Measurements from ENCODE around the gene ORC6. TPM values are rescaled to one million over a fixed set of nuclear protein-coding genes. Genes with fewer than 3 reads are reported as not detected.
A peak's percentile ranks its signal among the peaks of the same experiment; 100 is the strongest.

The ORC6 gene
- polyA plus RNA-seq, 3 donors: 0.21 to 1.5 (median 0.31) TPM

- Histone ChIP-seq H3K27ac (ENCODE audit: low read depth in 1 of 2, low read length in 2 of 2) (no peak overlapping the region), H3K4me1 (ENCODE audit: control insufficient read depth in 1 of 2, insufficient read depth in 2 of 2, low read length in 2 of 2) (no peaks in the 10 kb centered on the region), H3K4me2 (replicated peaks; ENCODE audit: extremely low read depth, low read length, poor library complexity, severe bottlenecking) (no peak overlapping the region), H3K9ac (ENCODE audit: insufficient read depth, low read length, poor library complexity, severe bottlenecking) (no peak overlapping the region), H3K36me3 (replicated peaks in 1 of 2; ENCODE audit: control insufficient read depth in 1 of 2, insufficient read depth in 2 of 2, low read length in 2 of 2) (peaks cover 0 to 22% of the 10 kb centered on the region in 2 donors), H2AFZ (ENCODE audit: insufficient read depth, low read depth, low read length, poor library complexity, severe bottlenecking) (no peak overlapping the region), H4K20me1 (ENCODE audit: insufficient read depth, low read length) (no peaks in the 10 kb centered on the region), H3K9me3 (replicated peaks in 1 of 2; ENCODE audit: control insufficient read depth in 1 of 2, insufficient read depth in 1 of 2, low read length in 2 of 2) (no peaks in the 10 kb centered on the region), H3K79me2 (ENCODE audit: insufficient read depth, low read length) (no peaks in the 10 kb centered on the region), H3K4me3 (replicated peaks in 1 of 3; ENCODE audit: low read depth in 2 of 3, low read length in 3 of 3) (no peak overlapping the region), H3K27me3 (ENCODE audit: control insufficient read depth in 2 of 2, insufficient read depth in 2 of 2, low read length in 2 of 2) (no peaks in the 10 kb centered on the region)
- peaks cover 6 to 16% (median 11%) of the 10 kb centered on the region in 7 donors for H3K9me3 Mint-ChIP-seq
- peaks cover 0 to 3% (median 0%) of the 10 kb centered on the region in 3 donors for H3K27me3 Mint-ChIP-seq (ENCODE audit: low read depth in 3 of 3)
- peak overlapping the region in 1 of 7 donors; percentile 68 for H3K27ac Mint-ChIP-seq
- H3K36me3 Mint-ChIP-seq: peaks cover 17 to 25% of the 10 kb centered on the region in 2 donors
- 98% methylated on average over 17 of the region's 27 CpGs for WGBS (ENCODE audit: insufficient coverage)
- no peaks in the 10 kb centered on the region for H3K4me1 Mint-ChIP-seq
- no peak for TF ChIP-seq CTCF (IDR thresholded peaks at IDR 0.05)
- intact Hi-C loops (cut with micrococcal nuclease): no loop called here
- H3K4me3 Mint-ChIP-seq: no peak overlapping the region
- DNase-seq: no peak
Measured at GRCh38 chr16:46649588-46650253, 39.7 kb upstream of the ORC6 start.

- WGBS (ENCODE audit: insufficient coverage): 100% methylated on average over 3 of the region's 5 CpGs
- Histone ChIP-seq H3K79me2 (ENCODE audit: insufficient read depth, low read length) (no peaks in the 10 kb centered on the region), H3K36me3 (replicated peaks in 1 of 2; ENCODE audit: control insufficient read depth in 1 of 2, insufficient read depth in 2 of 2, low read length in 2 of 2) (peaks cover 0 to 22% of the 10 kb centered on the region in 2 donors), H3K4me2 (replicated peaks; ENCODE audit: extremely low read depth, low read length, poor library complexity, severe bottlenecking) (no peak overlapping the region), H4K20me1 (ENCODE audit: insufficient read depth, low read length) (no peaks in the 10 kb centered on the region), H3K9me3 (replicated peaks in 1 of 2; ENCODE audit: control insufficient read depth in 1 of 2, insufficient read depth in 1 of 2, low read length in 2 of 2) (no peaks in the 10 kb centered on the region), H2AFZ (ENCODE audit: insufficient read depth, low read depth, low read length, poor library complexity, severe bottlenecking) (no peak overlapping the region), H3K4me1 (ENCODE audit: control insufficient read depth in 1 of 2, insufficient read depth in 2 of 2, low read length in 2 of 2) (no peaks in the 10 kb centered on the region), H3K9ac (ENCODE audit: insufficient read depth, low read length, poor library complexity, severe bottlenecking) (no peak overlapping the region), H3K4me3 (replicated peaks in 1 of 3; ENCODE audit: low read depth in 2 of 3, low read length in 3 of 3) (no peak overlapping the region), H3K27ac (ENCODE audit: low read depth in 1 of 2, low read length in 2 of 2) (no peak overlapping the region), H3K27me3 (ENCODE audit: control insufficient read depth in 2 of 2, insufficient read depth in 2 of 2, low read length in 2 of 2) (no peaks in the 10 kb centered on the region)
- intact Hi-C loops (cut with micrococcal nuclease): no loop called here
- no peak for DNase-seq
- Mint-ChIP-seq H3K36me3 (peaks cover 21 to 30% of the 10 kb centered on the region in 2 donors), H3K27me3 (ENCODE audit: low read depth in 3 of 3) (peaks cover 0 to 2% (median 0%) of the 10 kb centered on the region in 3 donors), H3K4me1 (no peaks in the 10 kb centered on the region), H3K9me3 (peaks cover 1 to 11% (median 6%) of the 10 kb centered on the region in 7 donors), H3K4me3 (no peak overlapping the region), H3K27ac (peak overlapping the region in 1 of 7 donors; percentile 34)
- TF ChIP-seq CTCF (IDR thresholded peaks at IDR 0.05): no peak
Measured at GRCh38 chr16:46650254-46650623, 39.2 kb upstream of the ORC6 start.

Data from CD14-positive monocyte (primary cell).